ENCODE measurements around the gene ZDHHC13. TPM values are rescaled to one million over a fixed set of nuclear protein-coding genes. Genes with fewer than 3 reads are reported as not detected.

Gene ZDHHC13
- total and polyA plus RNA-seq, 2 of the 8 experiments (the other 6 are each of a cell fraction or from before 2014, with no cell fraction given): 22.4 to 24.1 TPM

DNA sequence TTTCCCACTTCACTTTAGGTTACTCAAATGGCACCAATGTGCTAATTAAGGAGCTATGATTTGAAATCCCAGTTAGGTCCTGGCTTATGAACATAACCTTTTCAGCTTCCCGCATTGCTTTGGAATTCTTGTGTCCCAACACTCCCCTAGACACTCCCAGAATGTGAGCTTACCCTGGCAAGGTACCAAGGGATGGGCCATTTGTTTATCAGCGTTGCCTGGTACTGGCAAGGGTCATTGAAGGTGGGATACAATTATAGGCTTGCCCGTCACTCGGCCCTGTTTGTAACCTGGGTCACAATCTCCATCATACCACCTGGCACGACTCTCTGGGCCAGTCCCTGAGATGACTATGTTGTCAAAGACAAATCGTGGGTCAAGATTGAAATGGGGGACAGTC lies 79.5 kb downstream of the ZDHHC13 start (continued):
- TF ChIP-seq TEAD4 (IDR thresholded peaks at IDR 0.05; ENCODE audit: low read depth, low read length) (no peak), YY1 (IDR thresholded peaks at IDR 0.05; ENCODE audit: low read depth, low read length) (no peak)
